ENCODE measurements around the gene ACAD8. TPM values are rescaled to one million over a fixed set of nuclear protein-coding genes. Genes with fewer than 3 reads are reported as not detected.

ACAD8 gene
- total RNA-seq, 3 donors from 2014 or later: 18.2 to 19.0 (median 18.4) TPM

GRCh38 chr11:134313379-134313778 lies 60.0 kb downstream of the ACAD8 start:
- no peaks in the 10 kb centered on the region for H3K4me1 Mint-ChIP-seq (ENCODE audit: low read depth)
- peaks cover 3% of the 10 kb centered on the region for H3K36me3 Mint-ChIP-seq (ENCODE audit: insufficient read depth)
- ATAC-seq (no peak), DNase-seq (no peak)
- no peak overlapping the region for H3K4me3 Mint-ChIP-seq
- H3K27me3 Mint-ChIP-seq (ENCODE audit: low read depth): no peaks in the 10 kb centered on the region
- peaks cover 16% of the 10 kb centered on the region for H3K9me3 Mint-ChIP-seq

DNA sequence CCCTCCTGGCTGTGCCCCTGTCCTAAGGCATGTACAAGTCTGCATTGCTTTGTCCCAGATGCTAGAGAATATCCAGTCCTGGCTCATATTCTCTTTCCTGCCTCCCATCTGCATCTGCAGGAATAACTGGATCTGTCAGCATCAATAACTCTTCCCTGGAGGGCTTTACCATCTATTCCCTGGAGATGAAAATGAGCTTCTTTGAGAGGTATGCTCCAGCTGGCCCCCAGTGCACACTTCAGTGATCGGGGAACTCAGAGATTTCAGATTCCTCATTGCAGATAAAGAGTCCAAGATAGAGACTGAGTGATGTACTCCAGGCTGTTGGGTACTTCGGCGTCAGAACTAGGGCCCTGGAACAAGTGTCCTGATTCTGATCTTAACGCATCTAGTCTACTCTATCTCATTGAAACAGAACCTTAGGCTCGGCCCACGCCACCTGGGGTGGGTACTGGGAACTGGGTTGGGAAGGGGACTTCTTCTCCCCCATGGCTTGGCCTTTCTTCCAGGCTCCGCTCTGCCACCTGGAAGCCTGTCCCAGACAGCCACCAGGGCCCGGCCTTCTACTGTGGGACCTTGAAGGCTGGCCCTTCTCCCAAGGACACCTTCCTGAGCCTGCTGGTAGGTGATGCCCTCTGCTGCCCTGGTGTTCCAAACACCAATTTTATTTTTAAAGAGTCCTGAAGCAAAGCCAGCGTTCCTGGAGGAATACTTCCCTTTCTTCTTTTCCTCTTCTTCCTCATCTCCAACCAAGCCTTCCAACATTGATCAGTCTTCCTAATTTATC lies 60.6 kb downstream of the ACAD8 start:
- Mint-ChIP-seq H3K4me1 (ENCODE audit: low read depth) (no peaks in the 10 kb centered on the region), H3K36me3 (ENCODE audit: insufficient read depth) (peaks cover 3% of the 10 kb centered on the region), H3K27me3 (ENCODE audit: low read depth) (no peaks in the 10 kb centered on the region), H3K9me3 (peaks cover 16% of the 10 kb centered on the region), H3K4me3 (no peak overlapping the region)
- no peak for DNase-seq
- no peak for ATAC-seq

Other genes with a start within 250 kb of the ACAD8 start
- 10 to 100 TPM; 12.5 to 14.1 (median 12.8) TPM for gene JAM3, start 184.5 kb upstream of the ACAD8 start, total RNA-seq
- gene NCAPD3, start 29.6 kb upstream of the ACAD8 start, total RNA-seq: 10 to 100 TPM; 54.1 to 67.2 (median 56.8) TPM
- gene VPS26B, start 28.9 kb upstream of the ACAD8 start, total RNA-seq: 10 to 100 TPM; 30.4 to 33.5 (median 32.8) TPM
- gene THYN1, start 216 bp upstream of the ACAD8 start, total RNA-seq: 10 to 100 TPM; 37.7 to 49.0 (median 43.3) TPM
- gene GLB1L3, start 22.8 kb downstream of the ACAD8 start, total RNA-seq: 1 to 10 TPM; 2.2 to 2.9 (median 2.5) TPM
- 10 to 100 TPM in 2 of 3 donors, 1 to 10 TPM in 1; 8.3 to 13.1 (median 10.2) TPM for gene GLB1L2, start 78.4 kb downstream of the ACAD8 start, total RNA-seq
- under 1 TPM; 0.05 to 0.50 (median 0.33) TPM for gene B3GAT1, start 158.7 kb downstream of the ACAD8 start, total RNA-seq